ENCODE results near the gene SEC63. TPM values are rescaled to one million over a fixed set of nuclear protein-coding genes. Genes with fewer than 3 reads are reported as not detected.

The SEC63 gene
- total RNA-seq, 1 experiment from 2014 or later, result 86.2 TPM

- H3K4me1 Mint-ChIP-seq, result peaks cover 10 to 11% of the 10 kb centered on the region in 2 experiments
- no peak overlapping the region for H3K27ac ChIP-seq (ENCODE audit: insufficient read length, low read depth, low read length)
- no peak overlapping the region for H4K5ac ChIP-seq (ENCODE audit: insufficient read length, low read depth, low read length)
- no peak overlapping the region for H2BK120ac ChIP-seq (ENCODE audit: low read depth, low read length, poor library complexity, severe bottlenecking)
- H3K9ac ChIP-seq (ENCODE audit: extremely low read depth, insufficient read length, low read length), result no peak overlapping the region
- no peaks in the 10 kb centered on the region for H3K23me2 ChIP-seq (ENCODE audit: insufficient read length, low read depth, low read length, poor library complexity, severe bottlenecking)
- no peak overlapping the region for H3K27ac Mint-ChIP-seq
- H3K14ac ChIP-seq (ENCODE audit: insufficient read depth, low read length), result no peak overlapping the region
- H4K91ac ChIP-seq (ENCODE audit: insufficient read length, low read depth, low read length), result no peak overlapping the region
- no peak overlapping the region for H4K8ac ChIP-seq (replicated peaks; ENCODE audit: insufficient read length, low read depth, low read length)
- no peak overlapping the region for H3K4me2 ChIP-seq (ENCODE audit: insufficient read depth, insufficient read length, low read length)
- H2AK5ac ChIP-seq (ENCODE audit: insufficient read length, low read length), result no peak overlapping the region
- peaks cover 2% of the 10 kb centered on the region; the same call in 1 of the 2 replicates for H3K27me3 Mint-ChIP-seq (ENCODE audit: low read depth)
- no peak overlapping the region for H2BK12ac ChIP-seq (ENCODE audit: insufficient read length, low read depth, low read length)
- no peak overlapping the region for H3K4me3 Mint-ChIP-seq
- no peak overlapping the region for H3T11ph ChIP-seq (ENCODE audit: low read length)
- no peaks in the 10 kb centered on the region for H3K9me3 ChIP-seq (ENCODE audit: control insufficient read depth, low read depth, low read length)
- TF ChIP-seq, protein P1, sequence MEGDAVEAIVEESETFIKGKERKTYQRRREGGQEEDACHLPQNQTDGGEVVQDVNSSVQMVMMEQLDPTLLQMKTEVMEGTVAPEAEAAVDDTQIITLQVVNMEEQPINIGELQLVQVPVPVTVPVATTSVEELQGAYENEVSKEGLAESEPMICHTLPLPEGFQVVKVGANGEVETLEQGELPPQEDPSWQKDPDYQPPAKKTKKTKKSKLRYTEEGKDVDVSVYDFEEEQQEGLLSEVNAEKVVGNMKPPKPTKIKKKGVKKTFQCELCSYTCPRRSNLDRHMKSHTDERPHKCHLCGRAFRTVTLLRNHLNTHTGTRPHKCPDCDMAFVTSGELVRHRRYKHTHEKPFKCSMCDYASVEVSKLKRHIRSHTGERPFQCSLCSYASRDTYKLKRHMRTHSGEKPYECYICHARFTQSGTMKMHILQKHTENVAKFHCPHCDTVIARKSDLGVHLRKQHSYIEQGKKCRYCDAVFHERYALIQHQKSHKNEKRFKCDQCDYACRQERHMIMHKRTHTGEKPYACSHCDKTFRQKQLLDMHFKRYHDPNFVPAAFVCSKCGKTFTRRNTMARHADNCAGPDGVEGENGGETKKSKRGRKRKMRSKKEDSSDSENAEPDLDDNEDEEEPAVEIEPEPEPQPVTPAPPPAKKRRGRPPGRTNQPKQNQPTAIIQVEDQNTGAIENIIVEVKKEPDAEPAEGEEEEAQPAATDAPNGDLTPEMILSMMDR (conservative IDR thresholded peaks at IDR 0.05), result no peak
- H3K36me3 Mint-ChIP-seq (ENCODE audit: insufficient read depth in 1 of 3, low read depth in 3 of 3), result no peaks in the 10 kb centered on the region
- no peak overlapping the region for H3K18ac ChIP-seq (ENCODE audit: insufficient read length, low read depth, low read length)
- H4K20me1 ChIP-seq (ENCODE audit: control insufficient read depth, insufficient read depth, insufficient read length), result no peaks in the 10 kb centered on the region
- no peaks in the 10 kb centered on the region for H3K27me3 ChIP-seq (ENCODE audit: insufficient read depth, low read length)
- H3K9me3 Mint-ChIP-seq, result no peaks in the 10 kb centered on the region
- H3K56ac ChIP-seq (ENCODE audit: insufficient read length, low read depth, low read length), result no peak overlapping the region
- WGBS (ENCODE audit: extremely low coverage, insufficient read length, low lambda C conversion rate), result no CpG with 5 or more reads among the region's 2 CpGs
- H2BK20ac ChIP-seq (ENCODE audit: low read depth, low read length, poor library complexity, severe bottlenecking), result no peak overlapping the region
- 0 out of 2 replicates have a peak, but pooled peaks cover 3% of the 10 kb centered on the region for H3K4me1 ChIP-seq (ENCODE audit: insufficient read depth, low read length)
- no peaks in the 10 kb centered on the region for H3K79me2 ChIP-seq (ENCODE audit: insufficient read depth, low read length)
- no peak overlapping the region for H2BK5ac ChIP-seq (ENCODE audit: insufficient read length, low read length)
- no peak overlapping the region for H3K4ac ChIP-seq (ENCODE audit: low read depth, low read length)
- H3K23ac ChIP-seq (ENCODE audit: insufficient read length, low read depth, low read length), result no peak overlapping the region
- H3K79me1 ChIP-seq (ENCODE audit: insufficient read depth, low read depth, low read length, poor library complexity, severe bottlenecking), result no peaks in the 10 kb centered on the region
- H2BK15ac ChIP-seq (ENCODE audit: low read depth, low read length), result no peak overlapping the region
- H2AFZ ChIP-seq (ENCODE audit: low read length), result no peak overlapping the region
- DNase-seq, result no peak
Observed at GRCh38 chr6:107830060-107830459, 127.9 kb downstream of the SEC63 start.

Measured in H9 (cell line).